ENCODE data around the gene FBXO9. TPM values are rescaled to one million over a fixed set of nuclear protein-coding genes. Genes with fewer than 3 reads are reported as not detected.

Gene FBXO9
- total RNA-seq, 1 experiment from 2014 or later = 42.8 TPM

DNA sequence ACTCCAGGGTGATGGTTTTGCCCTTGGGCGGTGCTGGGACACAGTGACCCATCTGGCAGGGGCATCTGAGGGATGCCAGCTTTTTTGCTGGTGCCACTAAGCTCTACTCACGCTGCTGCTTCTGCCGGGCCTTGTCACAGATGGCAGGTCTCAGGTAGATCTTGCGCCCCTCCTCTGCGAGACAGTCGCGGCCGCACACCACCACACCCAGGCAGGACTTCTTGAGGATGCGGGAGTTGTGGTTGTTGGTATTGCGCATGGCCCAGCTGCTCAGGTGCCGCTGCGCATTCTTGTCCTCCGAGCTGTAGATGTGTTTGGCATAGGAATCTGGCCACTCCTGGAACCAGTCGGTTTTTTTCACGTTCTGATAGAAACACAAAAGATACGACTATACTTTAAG, 68.8 kb downstream of the FBXO9 start:
- no peak for DNase-seq (ENCODE audit: low spot score)

DNA sequence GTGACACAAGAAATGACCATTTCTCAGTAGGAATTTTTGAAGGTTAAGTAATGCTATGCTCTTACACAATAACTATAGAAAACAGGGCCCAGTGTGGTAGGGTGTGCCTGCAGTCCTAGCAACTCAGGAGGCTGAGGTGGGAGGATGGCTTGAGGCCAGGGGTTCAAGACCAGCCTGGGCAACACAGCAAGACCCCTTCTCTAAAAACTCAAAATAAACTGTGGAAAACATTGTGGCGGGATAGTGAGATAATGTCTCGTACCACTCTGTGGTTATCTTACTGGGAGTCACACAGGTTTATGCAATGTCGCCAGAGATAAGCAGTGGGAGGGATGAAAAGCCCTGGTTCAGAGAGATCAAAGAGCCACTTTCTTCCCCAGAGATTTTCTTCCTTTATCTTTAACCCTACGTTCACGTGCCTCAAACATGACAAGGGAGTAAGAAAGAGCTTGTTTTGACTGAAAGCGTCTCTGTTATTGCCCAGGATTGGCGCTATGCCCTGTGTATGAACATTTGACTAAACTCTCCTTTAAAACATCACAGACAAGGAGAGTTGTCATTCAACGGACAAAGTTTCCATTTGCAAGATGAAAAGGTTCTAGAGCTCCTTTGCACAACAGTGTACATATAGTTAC, 69.5 kb downstream of the FBXO9 start:
- no peak for DNase-seq (ENCODE audit: low spot score)

DNA sequence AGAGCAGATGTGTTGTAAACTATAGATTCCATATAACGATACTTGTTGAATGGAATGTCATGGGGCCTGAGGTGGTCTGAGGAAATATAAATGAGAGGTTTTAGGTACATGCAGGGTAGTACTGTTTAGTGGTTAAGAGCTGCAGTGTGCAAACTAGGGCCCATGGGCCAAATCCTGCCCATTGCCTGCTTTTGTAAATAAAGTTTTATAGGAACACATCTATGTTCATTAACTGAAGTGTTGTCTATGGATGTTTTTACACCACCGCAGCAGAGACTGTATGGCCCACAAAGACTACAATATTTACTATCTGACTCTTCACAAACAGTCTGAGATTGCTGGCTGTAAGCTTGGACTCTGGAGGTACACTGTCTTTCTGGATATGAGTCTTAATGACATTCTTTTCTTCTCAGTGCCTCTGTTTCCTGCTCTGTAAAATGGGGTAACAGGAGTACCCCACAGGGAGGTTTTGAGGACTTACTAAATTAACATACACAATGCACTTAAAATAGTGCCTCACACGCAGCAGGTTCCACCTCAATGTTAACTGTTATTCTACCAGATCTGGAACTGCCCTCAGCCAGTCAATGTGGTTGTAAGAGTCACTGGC, 70.9 kb downstream of the FBXO9 start:
- no peak for DNase-seq (ENCODE audit: low spot score)

DNA sequence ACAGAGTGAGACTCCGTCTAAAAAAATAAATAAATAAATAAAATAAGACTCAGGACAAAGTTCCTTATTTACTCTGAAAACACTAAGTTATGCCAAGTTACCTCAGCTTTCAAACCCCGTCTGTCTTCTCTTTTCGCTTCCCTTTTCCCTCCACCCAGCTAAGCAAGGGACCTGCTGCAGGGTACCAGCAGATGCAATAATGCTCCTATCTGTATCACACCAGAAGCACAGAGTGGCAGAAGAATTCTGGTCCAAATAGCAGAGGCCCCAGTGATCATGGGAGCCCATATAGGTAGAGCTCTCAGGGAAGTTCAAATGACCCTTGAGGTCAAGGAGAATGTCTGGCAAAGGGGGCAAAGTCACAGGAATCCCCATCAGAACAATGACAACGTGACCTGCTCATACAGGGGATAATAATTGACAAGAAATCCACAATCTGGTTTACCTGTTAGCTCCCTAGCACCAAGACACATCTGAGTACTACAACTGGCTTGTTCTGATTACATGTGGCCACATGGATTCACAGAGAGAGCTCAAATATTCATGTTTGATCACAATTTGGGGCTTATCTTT, 74.7 kb downstream of the FBXO9 start:
- no peak for DNase-seq (ENCODE audit: low spot score)

DNA sequence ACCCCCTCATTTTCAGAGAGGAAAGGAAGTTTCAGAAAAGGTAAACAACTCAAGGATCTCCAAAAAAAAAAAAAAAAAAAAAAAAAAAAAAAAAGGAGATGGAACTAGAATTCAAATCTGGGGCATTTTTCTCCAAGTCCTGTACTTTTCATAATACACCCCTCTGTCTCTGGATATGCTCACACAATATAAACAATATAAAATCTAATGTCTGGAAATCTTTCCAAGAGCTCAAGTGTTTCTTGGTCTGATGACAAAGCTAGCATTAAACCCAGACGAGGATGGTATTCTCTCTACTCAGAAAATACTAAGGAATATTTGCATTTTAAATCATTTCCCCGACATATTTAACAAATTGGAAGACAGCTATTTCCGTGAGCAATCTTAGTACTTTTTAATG, 77.6 kb downstream of the FBXO9 start:
- DNase-seq (ENCODE audit: low spot score) = no peak

DNA sequence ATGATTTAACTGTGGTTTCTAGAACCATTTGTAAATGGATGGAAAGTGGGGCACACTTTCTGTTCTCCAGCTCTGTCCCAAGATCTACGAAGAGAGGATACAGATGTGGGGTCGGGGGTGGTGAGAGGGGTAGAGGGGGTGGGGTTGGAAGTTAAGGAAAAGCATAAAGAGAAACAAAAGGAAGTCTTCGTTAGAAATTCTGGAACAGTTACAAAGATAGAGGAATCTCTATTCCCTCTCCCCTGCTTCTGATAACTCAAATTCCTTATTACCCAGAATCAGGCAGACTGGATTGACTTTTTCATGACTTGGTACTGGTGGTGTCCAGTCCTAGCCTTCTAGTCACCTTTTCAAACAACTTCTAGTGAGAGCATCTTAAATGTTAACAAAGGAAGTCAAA, 78.5 kb downstream of the FBXO9 start:
- no peak for DNase-seq (ENCODE audit: low spot score)

DNA sequence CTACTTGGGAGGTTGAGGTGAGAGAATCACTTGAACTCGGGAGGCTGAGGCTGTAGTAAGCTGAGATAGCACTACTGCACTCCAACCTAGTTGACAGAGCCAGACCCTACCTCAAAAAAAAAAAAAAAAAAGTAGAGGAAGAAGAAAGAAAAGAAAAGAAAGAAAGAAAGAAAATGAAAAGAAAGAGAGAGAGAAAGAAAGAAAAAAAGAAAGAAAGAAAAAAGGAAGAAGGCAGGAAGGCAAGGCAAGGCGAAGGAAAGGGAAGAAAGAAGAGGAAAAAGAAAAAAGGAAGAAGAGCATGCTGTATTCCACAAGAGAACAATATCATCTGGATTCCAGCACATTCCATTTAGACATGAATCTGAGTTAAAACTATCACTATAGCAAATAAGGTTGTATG, 79.6 kb downstream of the FBXO9 start:
- no peak for DNase-seq (ENCODE audit: low spot score)

DNA sequence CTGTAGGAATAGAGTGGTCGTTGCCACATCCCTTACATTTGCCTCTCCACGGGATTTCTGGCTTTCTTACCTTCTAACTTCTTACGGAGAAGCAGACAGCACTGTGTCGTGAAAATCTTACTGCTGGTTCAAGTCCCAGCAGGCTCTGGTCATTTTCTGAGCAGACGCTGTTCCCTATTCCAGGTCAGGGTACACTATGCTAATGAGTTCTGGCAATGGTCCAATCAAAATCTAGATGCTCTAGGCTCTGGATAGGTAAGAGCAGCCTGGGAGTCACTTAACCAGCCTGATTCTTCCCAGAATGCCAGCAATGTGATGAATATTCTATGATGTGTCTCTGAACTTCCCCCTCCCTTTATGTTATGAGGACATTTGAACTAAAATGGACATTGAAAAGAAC, 83.5 kb downstream of the FBXO9 start, which contains the start of gene GCM1:
GCM1 (minus strand) TSS at position 158 of the 400 bp plus-strand sequence. CDS start 3,209 bp downstream, outside the sequence.
- peak; percentile 31 for DNase-seq (ENCODE audit: low spot score)

Small RNA genes within 50 kb of the gene (small RNA-seq; reads per million reads assigned to genes)
- gene RN7SL244P = not detected

Other genes starting within 250 kb of the FBXO9 start
- gene GSTA5, start 224.6 kb upstream of the FBXO9 start, total RNA-seq (2014; rRNA removed; shearing (Covaris generic)) = not detected in 2 replicates
- not detected in 2 replicates for gene GSTA3, start 155.7 kb upstream of the FBXO9 start, total RNA-seq (2014; rRNA removed; shearing (Covaris generic))
- gene GSTA4, start 70.1 kb upstream of the FBXO9 start, total RNA-seq (2014; rRNA removed; shearing (Covaris generic)) = 4.1 and 5.4 TPM in 2 replicates
- 3.8 and 4.4 TPM in 2 replicates for gene CILK1, start 3.6 kb upstream of the FBXO9 start, total RNA-seq (2014; rRNA removed; shearing (Covaris generic))
- gene GCM1, start 83.4 kb downstream of the FBXO9 start, total RNA-seq (2014; rRNA removed; shearing (Covaris generic)) = not detected in 2 replicates

Data from HT-29 (cell line).